Urothelium cell line (cell line): ENCODE measurements around the gene HELB.
"Not testable (repeated sequence)": the region's sequence is repeated elsewhere in the genome, so short reads cannot be mapped to it uniquely, and the experiment has no call there.

Experiments used
- DNase-seq: peaks from one replicate; pipeline ENCODE4 v3.0.0; 2011; ENCODE audit warnings: low spot score, mixed read lengths
- FAIRE-seq: peaks from 2 replicates; lab custom pipeline; 2011; peaks lifted over from hg19 to GRCh38; lab: Jason Lieb, UNC

HELB gene

DNA sequence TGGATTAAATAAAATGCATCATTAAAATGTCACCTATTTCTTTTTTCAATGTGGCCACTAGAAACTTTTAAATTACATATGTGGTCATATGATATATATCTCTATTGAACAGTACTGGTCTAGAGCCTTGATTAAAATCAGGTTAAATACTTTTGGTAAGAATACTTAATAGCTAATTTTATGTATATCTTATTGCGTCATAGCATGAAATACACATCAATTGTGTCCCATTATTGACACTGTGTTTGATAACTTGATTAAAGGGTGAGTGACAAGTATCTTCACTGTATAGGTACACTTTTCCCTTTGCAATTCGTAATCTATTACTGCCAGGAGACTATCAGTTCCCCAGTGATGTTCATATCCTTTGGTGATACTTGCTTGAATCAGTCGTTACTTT, 4.4 kb upstream of the HELB start:
- FAIRE-seq (no peak), DNase-seq (no peak)

DNA sequence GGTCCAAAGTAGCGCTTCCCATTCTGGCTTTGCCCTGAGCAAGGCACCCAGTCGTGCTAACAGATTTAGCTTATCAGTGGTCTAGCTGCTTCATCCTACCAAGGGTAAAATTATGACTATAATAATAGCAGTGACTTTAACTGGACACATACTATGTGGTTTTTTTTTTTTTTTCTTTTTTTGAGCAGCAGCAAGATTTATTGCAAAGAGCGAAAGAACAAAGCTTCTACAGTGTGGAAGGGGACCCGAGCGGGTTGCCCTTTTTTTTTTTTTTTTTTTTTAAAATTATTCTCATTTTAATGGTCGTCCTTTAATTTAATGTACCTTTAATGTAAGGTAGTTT, 505 bp downstream of the HELB start:
- DNase-seq (no peak), FAIRE-seq (no peak)

DNA sequence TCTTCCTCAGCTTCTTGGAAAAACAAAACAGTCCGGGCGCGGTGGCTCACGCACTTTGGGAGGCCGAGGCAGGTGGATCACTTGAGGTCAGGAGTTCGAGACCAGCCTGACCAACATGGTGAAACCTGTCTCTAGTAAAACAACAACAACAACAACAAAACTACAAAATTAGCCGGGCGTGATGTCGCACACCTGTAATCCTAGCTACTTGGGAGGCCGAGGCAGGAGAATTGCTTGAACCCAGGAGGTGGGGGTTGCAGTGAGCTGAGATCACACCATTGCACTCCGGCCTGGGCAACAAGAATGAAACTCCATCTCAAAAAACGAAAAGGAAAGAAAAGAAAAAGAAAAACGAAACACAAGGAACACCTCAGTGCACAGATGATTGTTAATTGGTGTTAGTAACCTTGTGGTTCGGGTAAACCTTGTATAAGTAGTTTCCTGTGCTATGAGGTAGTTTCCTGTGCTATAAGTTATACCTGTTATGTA, 1.1 kb downstream of the HELB start:
- DNase-seq, FAIRE-seq: not testable (repeated sequence)

DNA sequence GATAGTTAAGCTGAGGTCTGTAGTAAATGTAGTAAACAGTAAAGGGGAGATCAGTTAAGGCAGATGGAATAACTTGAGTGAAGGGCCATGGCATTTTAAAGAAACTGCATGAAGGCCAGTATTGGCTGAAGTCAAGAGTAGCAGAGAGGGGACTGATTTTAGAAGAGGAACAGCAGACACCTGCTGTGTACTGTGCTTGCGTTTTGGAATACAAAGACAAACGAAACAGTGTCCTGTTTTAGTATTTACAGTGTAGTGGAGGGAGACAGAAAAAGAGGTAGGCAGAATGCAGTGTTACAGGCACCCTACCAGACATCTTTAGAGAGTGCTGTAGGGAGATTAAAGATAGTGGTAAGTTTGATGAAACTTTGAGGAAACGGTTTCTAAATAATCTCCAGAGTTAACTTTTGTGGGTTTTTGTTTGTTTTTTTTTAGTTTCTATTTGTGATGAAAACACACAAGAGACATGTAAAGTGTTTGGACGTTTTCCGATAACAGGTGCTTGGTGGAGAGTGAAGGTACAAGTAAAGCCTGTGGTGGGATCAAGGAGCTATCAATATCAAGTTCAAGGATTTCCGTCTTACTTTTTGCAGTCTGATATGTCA, 2.1 kb downstream of the HELB start:
- no peak for DNase-seq

DNA sequence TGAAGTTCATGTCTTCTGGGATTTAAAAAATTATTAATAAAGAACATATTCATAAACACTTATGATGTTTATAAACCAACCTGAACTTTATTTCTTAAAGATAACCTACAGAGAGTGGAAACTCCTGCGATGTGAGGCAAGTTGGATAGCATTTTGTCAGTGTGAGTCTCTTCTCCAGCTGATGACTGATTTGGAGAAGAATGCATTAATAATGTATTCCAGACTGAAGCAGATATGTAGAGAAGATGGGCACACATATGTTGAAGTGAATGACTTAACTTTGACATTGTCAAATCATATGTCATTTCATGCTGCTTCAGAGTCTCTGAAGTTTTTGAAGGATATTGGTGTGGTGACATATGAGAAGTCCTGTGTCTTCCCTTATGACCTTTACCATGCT, 7.3 kb downstream of the HELB start:
- DNase-seq (no peak), FAIRE-seq (no peak)

More for the DNA sequence above, 2.1 kb downstream of the HELB start:
- FAIRE-seq, result no peak

DNA sequence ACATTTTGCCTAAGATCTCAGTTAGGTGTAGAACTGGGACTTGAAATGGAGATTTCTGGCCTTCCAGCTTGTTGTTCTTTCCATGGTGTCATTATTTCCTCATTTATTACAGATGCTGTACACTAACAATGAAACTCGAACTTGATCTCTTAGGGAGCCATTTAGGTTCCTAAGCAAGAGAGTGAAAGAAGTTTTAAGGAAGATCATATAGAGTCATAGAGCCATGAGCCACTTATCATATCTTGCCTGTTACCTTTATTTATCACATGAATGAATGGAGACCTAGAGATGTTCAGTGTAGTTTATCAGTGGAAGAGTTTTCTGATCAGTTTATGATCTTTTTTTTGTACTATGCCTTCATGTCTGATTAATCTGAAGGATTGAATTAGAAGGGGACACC, 9.9 kb downstream of the HELB start:
- FAIRE-seq, result no peak
- DNase-seq, result no peak

DNA sequence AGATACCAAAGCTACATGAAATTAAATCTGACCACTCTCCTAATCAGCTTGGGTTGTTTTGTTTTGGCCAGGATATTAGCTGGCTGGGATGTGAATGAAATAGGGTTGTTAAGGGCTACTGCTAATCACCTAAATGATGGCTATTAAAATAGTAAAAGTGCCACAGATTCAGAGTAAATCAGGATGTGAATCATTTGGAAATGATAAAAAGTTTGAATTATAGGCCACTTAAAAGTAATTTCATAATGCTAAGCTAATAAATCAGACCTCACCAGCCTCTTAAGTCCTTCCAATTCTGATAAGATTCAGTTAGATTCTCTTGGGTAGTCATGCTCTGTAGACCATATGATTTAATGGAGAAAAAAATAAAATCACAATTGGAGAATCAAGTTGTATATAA, 12.0 kb downstream of the HELB start:
- DNase-seq, result no peak
- no peak for FAIRE-seq

DNA sequence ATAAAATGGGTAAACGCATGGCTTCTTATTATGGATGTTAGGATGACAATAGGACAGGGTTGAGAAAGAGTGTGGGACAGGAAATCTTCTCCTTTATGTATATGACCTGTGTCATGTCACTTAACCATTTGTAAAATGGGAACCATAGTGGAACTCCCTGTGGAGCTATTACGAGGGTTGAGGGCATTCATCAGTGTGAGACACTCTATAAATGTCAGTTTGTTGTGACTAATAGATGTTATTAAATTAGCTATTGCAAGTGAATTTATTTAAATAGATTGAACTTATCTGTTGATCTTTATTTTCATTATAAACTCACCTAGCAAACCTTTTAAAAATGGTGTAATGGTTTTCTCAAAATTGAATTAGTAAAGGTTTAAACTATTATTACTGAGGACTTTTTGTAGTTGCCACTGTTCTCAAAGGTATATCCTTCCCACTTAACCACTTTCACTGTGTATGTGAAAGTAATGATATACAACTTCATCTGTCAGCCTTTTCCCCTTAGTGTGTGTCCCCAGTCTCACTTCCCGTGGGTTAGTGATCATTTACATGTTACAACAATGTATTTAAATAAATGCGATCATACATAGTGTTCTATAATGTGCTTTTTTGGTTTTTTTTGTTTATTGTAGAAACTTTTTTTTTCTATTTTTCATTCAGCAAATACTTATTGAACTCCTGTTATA, 17.1 kb downstream of the HELB start:
- FAIRE-seq, result no peak

DNA sequence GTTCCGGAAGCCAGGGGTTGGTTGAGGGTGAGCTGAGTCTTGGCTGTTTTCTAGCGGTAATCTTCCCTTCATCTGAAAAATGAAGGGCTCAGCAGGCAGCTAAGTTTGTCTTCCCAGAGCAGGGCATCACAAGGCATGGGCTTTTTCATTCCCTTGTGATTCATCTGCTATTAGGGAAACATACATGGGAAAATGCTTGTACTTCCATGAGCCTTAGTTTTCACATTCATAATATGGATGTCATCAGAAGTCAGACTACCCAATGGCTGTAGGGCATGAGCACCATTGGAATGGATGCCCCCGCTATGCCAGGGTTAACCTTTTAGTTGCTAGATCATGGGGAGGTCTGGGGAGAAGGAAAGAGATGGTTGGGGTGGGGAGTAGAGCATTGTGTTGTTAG, 18.7 kb downstream of the HELB start:
- no peak for FAIRE-seq
- no peak for DNase-seq

More for the DNA sequence above, 17.1 kb downstream of the HELB start:
- DNase-seq, result no peak

DNA sequence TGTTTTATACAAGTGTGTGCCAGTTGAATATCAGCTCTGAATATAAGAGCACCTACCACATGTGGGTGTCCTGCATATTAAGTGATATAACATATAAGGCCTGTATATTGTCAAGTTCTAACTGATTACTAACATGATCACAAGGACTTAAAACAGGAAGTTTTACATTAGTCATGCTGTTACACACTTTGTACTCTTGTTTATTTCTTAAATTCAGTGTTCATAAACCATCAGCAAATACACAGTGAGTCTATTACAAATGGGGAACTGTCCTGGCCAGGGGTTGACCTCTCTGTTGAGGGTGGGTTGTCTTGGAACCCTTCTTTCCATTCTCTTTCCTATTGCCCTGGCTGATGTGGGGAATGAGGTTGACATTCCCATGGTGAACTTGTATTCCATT, 19.1 kb downstream of the HELB start:
- FAIRE-seq (no peak), DNase-seq (no peak)

DNA sequence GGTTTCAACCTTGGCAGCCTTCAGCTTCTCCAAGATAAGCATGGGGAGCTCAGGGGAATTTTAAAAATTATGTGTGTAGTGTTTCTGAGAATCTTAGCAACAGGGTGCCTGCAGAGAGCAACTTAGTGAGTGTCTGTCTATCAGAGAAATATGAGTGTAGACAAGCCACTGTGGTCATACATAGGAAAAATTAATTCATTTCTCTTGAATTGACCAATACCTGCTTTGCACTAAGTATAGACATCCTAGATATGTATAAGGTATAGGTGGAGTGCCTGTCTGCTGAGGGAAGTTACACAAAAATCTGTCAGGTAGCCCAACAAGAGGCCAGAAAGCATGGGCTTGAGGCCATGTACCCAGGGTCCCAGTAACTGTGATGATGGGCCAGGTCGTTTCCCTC, 20.7 kb downstream of the HELB start:
- no peak for FAIRE-seq

DNA sequence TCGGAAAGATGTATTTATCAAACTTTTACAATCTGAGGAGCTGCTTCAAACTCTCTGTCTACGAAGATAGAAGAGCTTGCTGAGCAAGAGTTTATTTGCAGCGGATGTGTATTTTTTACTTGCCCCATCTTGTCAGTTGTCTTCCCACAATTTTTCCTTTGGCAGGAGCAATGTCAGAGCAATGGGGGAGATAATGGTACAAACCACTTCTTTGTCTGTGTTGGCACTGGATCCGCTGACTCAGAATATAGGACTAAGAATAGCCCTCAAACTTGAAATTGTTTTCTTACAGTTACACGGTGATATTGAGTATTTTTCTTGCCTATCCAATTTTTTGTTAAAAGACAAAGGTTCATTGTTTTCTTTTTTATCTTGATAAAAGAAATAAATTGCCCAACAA, 27.6 kb downstream of the HELB start:
- no peak for FAIRE-seq
- DNase-seq, result peak; percentile 49

More for the DNA sequence above, 20.7 kb downstream of the HELB start:
- DNase-seq, result no peak

DNA sequence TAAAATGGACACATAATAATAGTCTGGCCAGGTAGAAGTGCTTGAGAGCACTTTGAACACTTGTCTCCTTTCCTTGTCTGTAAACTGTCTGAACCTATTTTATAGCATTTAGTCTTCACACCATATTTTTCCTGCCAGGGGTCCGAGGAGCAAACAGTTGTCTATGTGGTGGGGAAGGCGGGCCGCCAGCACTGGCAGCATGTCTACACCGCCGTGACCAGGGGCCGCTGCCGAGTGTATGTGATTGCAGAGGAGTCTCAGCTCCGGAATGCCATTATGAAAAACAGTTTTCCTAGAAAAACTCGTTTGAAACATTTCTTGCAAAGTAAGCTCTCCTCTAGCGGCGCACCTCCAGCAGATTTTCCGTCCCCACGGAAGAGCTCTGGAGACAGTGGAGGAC, 28.7 kb downstream of the HELB start:
- FAIRE-seq, result no peak

DNA sequence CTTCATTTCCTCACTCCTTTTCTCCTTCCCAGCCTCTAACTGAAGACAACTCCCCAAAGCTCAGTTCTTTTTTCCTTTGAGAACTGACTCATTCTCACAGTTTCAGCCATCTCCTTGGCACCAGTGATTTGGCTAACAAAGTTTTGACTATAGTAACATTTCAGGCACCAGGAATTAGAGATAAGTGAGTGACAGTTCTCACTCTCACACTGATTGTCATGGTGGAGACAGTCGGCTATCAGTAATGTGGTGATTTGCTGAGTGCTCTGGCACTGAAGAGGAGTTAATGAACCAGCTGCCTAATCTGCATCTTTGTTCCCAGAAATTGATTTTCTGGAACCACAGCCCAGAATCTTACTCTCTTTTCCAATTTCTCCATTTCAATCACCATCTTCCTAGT, 29.5 kb downstream of the HELB start:
- FAIRE-seq, result no peak
- DNase-seq, result no peak

More for the DNA sequence above, 28.7 kb downstream of the HELB start:
- no peak for DNase-seq

DNA sequence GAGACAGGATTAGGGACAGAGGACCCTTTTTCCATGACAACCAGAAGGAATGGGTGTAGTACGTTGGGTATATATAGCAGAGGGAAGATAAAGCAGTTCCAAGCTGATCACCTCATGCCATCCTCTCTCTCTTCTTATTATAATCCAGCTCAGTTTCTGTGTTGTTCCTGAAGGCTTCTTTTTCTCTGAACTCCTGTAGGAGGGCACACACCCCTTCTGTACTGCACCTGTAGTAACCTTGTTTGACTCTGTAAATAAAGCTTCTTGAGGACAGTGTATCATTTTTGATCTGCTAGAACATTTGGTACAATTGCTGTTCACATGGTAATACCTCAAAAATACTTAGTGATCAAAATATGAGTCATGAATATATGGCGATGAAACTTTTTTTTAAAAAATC, 33.5 kb downstream of the HELB start:
- no peak for DNase-seq
- no peak for FAIRE-seq

DNA sequence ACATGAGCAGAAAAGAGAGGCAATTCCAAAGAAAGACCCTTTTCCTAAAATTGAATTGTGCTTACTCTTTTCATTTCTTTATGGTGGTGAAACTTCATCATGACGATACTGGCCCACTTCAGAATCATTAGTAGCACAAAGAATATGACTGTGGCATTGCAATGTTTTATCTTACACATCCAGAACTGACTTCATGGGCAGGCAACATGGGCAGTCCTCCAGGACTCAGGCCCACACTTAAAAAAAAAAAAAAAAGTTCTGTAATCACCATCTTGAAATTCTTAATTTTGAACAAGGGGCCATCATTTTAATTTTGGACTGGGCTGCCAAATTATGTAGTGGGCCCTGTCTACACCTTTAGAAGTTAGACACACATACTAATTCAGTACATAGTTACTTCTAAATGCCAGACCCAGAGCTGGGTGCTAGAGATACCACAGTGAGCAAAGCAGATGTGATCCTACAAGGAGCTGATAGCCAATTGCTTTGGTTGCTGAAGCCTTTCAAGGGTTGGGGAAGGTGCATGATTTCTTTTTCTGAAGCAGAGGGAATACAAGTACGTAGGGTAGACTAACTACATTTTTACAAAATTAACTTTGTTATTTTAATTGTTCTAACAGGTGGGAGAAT, 35.2 kb downstream of the HELB start:
- FAIRE-seq (no peak), DNase-seq (no peak)

DNA sequence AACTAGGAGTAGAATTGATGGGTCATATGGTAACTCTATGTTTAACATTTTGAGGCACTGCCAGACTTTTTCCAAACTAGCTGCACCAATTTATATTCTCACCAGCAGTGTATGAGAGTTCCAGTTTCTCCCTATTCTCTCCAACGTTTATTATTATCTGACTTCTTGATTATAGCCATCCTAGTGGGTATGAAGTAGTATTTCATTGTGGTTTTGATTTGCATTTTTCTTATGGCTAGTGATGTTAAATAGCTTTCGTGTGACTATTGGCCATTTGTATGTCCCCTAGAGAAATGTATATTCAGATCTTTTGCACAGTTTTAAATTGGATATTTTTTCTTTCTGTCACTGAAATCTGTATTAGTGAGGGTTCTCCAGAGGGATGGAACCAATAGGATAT, 37.8 kb downstream of the HELB start:
- DNase-seq, result no peak

DNA sequence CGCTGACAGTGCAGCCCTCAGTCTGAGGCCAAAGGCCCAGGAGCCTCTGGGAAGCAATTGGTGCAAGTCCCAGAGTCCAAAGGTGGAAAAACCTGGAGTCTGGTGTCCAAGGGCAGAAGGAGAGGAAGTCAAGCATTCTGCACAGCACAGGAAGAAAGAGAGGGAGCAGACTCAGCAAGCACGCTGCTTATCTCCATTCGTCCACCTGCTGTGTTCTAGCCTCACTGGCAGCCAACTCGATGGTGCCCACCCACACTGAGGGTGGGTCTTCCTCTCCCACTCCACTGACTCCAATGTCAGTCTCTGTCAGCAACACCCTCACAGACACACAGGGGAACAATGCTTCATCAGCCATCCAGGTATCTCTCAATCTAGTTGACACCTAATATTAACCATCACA, 38.8 kb downstream of the HELB start:
- no peak for DNase-seq
- no peak for FAIRE-seq

More for the DNA sequence above, 37.8 kb downstream of the HELB start:
- FAIRE-seq, result no peak

DNA sequence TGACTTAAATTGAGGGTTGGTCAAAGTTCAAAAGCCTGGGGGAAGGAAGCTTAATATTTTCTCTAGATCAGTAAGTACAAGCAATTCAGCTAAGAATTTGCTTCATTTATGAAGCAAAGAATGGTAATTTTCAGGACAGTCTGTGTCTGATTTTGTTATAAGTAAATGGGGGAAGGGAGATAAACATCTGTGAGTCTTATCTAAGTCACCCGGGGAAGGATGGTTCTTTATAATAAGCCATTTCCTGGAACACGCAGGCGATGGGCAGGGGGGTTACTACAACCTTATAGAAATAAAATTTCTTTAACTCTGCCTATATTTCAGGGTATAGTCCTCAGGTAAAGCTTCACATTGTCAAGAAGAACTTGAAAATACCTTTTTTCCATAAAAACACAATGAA, 42.9 kb downstream of the HELB start:
- FAIRE-seq (no peak), DNase-seq (no peak)

DNA sequence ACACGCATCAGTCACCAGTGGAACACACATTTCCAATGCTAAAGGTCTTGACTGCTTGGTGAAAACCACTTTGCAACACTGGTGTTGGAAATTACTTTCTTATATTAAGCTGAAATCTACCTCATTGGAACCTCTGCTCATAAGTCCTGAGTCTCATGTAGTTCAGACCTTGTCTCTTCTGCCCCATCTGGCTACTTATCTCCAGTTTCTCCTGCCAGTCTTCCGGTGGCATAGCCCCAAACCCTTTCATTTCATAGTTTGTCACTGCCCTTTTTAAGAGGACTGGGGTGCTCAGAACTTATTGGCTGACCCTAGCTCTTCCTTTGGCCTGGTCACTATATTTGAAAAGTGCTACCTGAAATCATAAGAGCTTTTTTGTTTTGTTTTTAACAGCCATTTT, 43.7 kb downstream of the HELB start:
- no peak for FAIRE-seq
- DNase-seq, result no peak

DNA sequence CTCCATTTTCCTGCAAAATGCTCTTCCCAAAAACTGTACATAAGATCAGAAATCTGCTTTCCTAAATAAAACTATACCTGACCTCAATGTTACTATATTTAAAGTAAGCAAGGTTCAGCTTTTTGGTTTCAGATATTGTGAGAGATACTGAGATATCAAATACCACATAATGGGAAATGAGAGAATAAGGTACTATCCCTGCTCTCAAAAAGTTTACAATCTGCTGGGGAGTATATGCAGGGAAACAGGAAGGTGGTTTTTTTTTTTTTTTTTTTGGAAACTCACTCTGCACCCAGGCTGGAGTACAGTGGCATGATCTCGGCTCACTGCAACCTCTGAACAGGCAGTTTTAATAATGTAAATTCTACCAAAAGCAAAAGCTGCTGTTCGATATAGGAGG, 49.0 kb downstream of the HELB start:
- DNase-seq (no peak), FAIRE-seq (no peak)

DNA sequence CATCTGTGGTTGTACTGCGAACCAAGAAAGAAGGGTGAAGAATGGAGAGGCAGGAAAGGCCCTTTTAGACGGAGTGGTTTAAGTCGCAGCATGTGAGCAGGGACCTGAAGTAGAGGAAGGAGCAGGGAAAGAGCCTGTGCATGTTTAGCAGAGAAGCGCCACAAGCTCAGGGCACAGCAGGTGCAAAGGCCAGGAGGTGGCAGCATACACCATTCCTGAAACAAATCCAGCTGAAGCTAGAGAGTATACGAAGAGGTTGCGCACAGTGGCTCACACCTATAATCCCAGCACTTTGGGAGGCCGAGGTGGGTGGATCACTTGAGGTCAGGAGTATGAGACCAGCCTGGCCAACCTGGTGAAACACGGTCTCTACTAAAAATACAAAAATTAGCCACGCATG, 49.9 kb downstream of the HELB start:
- DNase-seq (peak; percentile 23), FAIRE-seq (no peak)
